Duodenal mucosa (tissue), 2 donors: Measurements from ENCODE around the gene ZSCAN26.
"Not testable (repeated sequence)": the region's sequence is repeated elsewhere in the genome, so short reads cannot be mapped to it uniquely, and the experiment has no call there.

ENCODE experiments used
- H3K27ac ChIP-seq: one replicate; pipeline ENCODE4 v1.7.0; 2013; ENCODE audit warnings: low read depth, low read length
- H3K27me3 ChIP-seq, 2 donors: one replicate each; pipeline ENCODE4 v1.7.0; 2013; ENCODE audit warnings: low read length in 2 of 2, control low read depth in 1 of 2; ENCODE audit not compliant: insufficient read depth in 2 of 2, control insufficient read depth in 1 of 2
- H3K36me3 ChIP-seq, 2 donors: one replicate each; pipeline ENCODE4 v1.7.0; 2013; ENCODE audit warnings: low read length in 2 of 2, control low read depth in 1 of 2; ENCODE audit not compliant: insufficient read depth in 2 of 2, control insufficient read depth in 1 of 2
- H3K4me1 ChIP-seq, 2 donors: one replicate each; pipeline ENCODE4 v1.7.0; 2013; ENCODE audit warnings: low read length in 2 of 2, control low read depth in 1 of 2; ENCODE audit not compliant: insufficient read depth in 2 of 2, control insufficient read depth in 1 of 2
- H3K4me3 ChIP-seq, 2 donors: one replicate each; pipeline ENCODE4 v1.7.0; 2013; ENCODE audit warnings: low read length in 2 of 2, low read depth in 1 of 2
- H3K9ac ChIP-seq, 2 donors: one replicate each; pipeline ENCODE4 v1.7.0; 2013; ENCODE audit warnings: low read length in 2 of 2, low read depth in 1 of 2
- H3K9me3 ChIP-seq, 2 donors: one replicate each; pipeline ENCODE4 v1.7.0; 2013; ENCODE audit warnings: low read length in 2 of 2, control low read depth in 1 of 2; ENCODE audit not compliant: control insufficient read depth in 1 of 2

The ZSCAN26 gene

GRCh38 chr6:28280595-28281287 is 13.8 kb downstream of the ZSCAN26 start:
- Histone ChIP-seq H3K4me3 (peak overlapping the region; percentile 77 to 80), H3K9me3 (peaks cover 0 to 6% of the 10 kb centered on the region in 2 donors), H3K9ac (no peak overlapping the region), H3K36me3 (peaks cover 7 to 21% of the 10 kb centered on the region in 2 donors), H3K4me1 (peaks cover 5 to 8% of the 10 kb centered on the region in 2 donors), H3K27ac (no peak overlapping the region), H3K27me3 (no peaks in the 10 kb centered on the region)

- Histone ChIP-seq H3K36me3 (peaks cover 2 to 14% of the 10 kb centered on the region in 2 donors), H3K4me1 (peaks cover 5 to 8% of the 10 kb centered on the region in 2 donors), H3K4me3 (peak within 1 kb of the TSS; percentile 77 to 80), H3K9ac (peak within 1 kb of the TSS; percentile 49 to 59), H3K27ac (no peak within 1 kb of the TSS), H3K27me3 (no peaks in the 10 kb centered on the region), H3K9me3 (peaks cover 0 to 6% of the 10 kb centered on the region in 2 donors)
These were observed 14.5 kb downstream of the ZSCAN26 start, which contains the start of gene PGBD1 for GRCh38 chr6:28281288-28282064. Gene PGBD1, plus strand, starts transcription at chr6:28281572. Its CDS starts 2,242 bp downstream, at chr6:28283814.

- peaks cover 4 to 5% of the 10 kb centered on the region in 2 donors for H3K36me3 ChIP-seq
- peaks cover 5 to 8% of the 10 kb centered on the region in 2 donors for H3K4me1 ChIP-seq
- no peak overlapping the region for H3K9ac ChIP-seq
- H3K9me3 ChIP-seq = peaks cover 0 to 6% of the 10 kb centered on the region in 2 donors
- no peaks in the 10 kb centered on the region for H3K27me3 ChIP-seq
- no peak overlapping the region for H3K27ac ChIP-seq
- H3K4me3 ChIP-seq = no peak overlapping the region
These were observed 16.0 kb downstream of the ZSCAN26 start for GRCh38 chr6:28282926-28283325.

GRCh38 chr6:28291573-28291972 is 24.6 kb downstream of the ZSCAN26 start:
- no peaks in the 10 kb centered on the region for H3K9me3 ChIP-seq
- H3K4me3 ChIP-seq = no peak overlapping the region
- H3K27ac ChIP-seq = no peak overlapping the region
- H3K4me1 ChIP-seq = no peaks in the 10 kb centered on the region
- H3K27me3 ChIP-seq = no peaks in the 10 kb centered on the region
- peaks cover 0 to 5% of the 10 kb centered on the region in 2 donors for H3K36me3 ChIP-seq
- no peak overlapping the region for H3K9ac ChIP-seq

GRCh38 chr6:28295326-28295725 is 28.4 kb downstream of the ZSCAN26 start:
- no peak overlapping the region for H3K27ac ChIP-seq
- no peaks in the 10 kb centered on the region for H3K9me3 ChIP-seq
- peaks cover 0 to 2% of the 10 kb centered on the region in 2 donors for H3K36me3 ChIP-seq
- no peak overlapping the region for H3K4me3 ChIP-seq
- H3K27me3 ChIP-seq = no peaks in the 10 kb centered on the region
- no peaks in the 10 kb centered on the region for H3K4me1 ChIP-seq
- H3K9ac ChIP-seq = no peak overlapping the region

- no peak overlapping the region for H3K27ac ChIP-seq
- H3K4me1 ChIP-seq = no peaks in the 10 kb centered on the region
- H3K36me3 ChIP-seq = peaks cover 0 to 2% of the 10 kb centered on the region in 2 donors
- H3K9ac ChIP-seq = no peak overlapping the region
- no peak overlapping the region for H3K4me3 ChIP-seq
- H3K9me3 ChIP-seq = no peaks in the 10 kb centered on the region
- H3K27me3 ChIP-seq = no peaks in the 10 kb centered on the region
These were observed 29.6 kb downstream of the ZSCAN26 start for GRCh38 chr6:28296520-28297060.

GRCh38 chr6:28303570-28303969 is 36.6 kb downstream of the ZSCAN26 start:
- no peak overlapping the region for H3K27ac ChIP-seq
- H3K4me3 ChIP-seq = no peak overlapping the region
- H3K9me3 ChIP-seq = no peaks in the 10 kb centered on the region
- H3K36me3 ChIP-seq = no peaks in the 10 kb centered on the region
- no peaks in the 10 kb centered on the region for H3K27me3 ChIP-seq
- no peak overlapping the region for H3K9ac ChIP-seq
- no peaks in the 10 kb centered on the region for H3K4me1 ChIP-seq

GRCh38 chr6:28306363-28306762 is 39.4 kb downstream of the ZSCAN26 start:
- not testable (repeated sequence) for H3K4me3 ChIP-seq, H3K36me3 ChIP-seq, H3K27me3 ChIP-seq, H3K4me1 ChIP-seq, H3K9ac ChIP-seq, H3K27ac ChIP-seq, H3K9me3 ChIP-seq

- peak overlapping the region in 1 of 2 donors; percentile 8 for H3K4me3 ChIP-seq
- H3K36me3 ChIP-seq = no peaks in the 10 kb centered on the region
- no peaks in the 10 kb centered on the region for H3K27me3 ChIP-seq
- H3K4me1 ChIP-seq = peaks cover 0 to 6% of the 10 kb centered on the region in 2 donors
- no peak overlapping the region for H3K27ac ChIP-seq
- H3K9ac ChIP-seq = no peak overlapping the region
- no peaks in the 10 kb centered on the region for H3K9me3 ChIP-seq
These were observed 44.3 kb downstream of the ZSCAN26 start for GRCh38 chr6:28311139-28311823.
